ENCODE measurements around the gene ROR1. TPM values are rescaled to one million over a fixed set of nuclear protein-coding genes. Genes with fewer than 3 reads are reported as not detected.

Gene ROR1
- total RNA-seq, 1 experiment from 2014 or later: 33.8 TPM

GRCh38 chr1:63877021-63877767 is 103.4 kb downstream of the ROR1 start:
- no TSS peak for BruUV-seq (replicated peaks)
- no peak for TF ChIP-seq CTCF (IDR thresholded peaks at IDR 0.05; ENCODE audit: unreplicated experiment)
- H3K27ac Mint-ChIP-seq (ENCODE audit: unreplicated experiment): peak overlapping the region; percentile 68
- H3K27me3 Mint-ChIP-seq (ENCODE audit: unreplicated experiment): no peaks in the 10 kb centered on the region
- CTCF ChIA-PET: interaction anchor here (0.6 to 1.6 kb wide), 2 partner anchors 37 to 951 kb away, joined by 3 to 5 read pairs; no protein-coding TSS in a partner anchor
- peak overlapping the region; percentile 21 for H3K4me3 Mint-ChIP-seq (ENCODE audit: low read depth, unreplicated experiment)
- no peaks in the 10 kb centered on the region for H3K9me3 Mint-ChIP-seq (ENCODE audit: low read depth, unreplicated experiment)
- no peak for DNase-seq
- H3K4me1 Mint-ChIP-seq (ENCODE audit: low read depth, unreplicated experiment): peaks cover 84% of the 10 kb centered on the region
- H3K36me3 Mint-ChIP-seq (ENCODE audit: insufficient read depth, unreplicated experiment): peaks cover 5% of the 10 kb centered on the region
- intact Hi-C loops (cut with micrococcal nuclease; ENCODE audit: unreplicated experiment): loop anchor here (2.0 to 5.0 kb wide), 3 partner anchors 40 to 184 kb away; no protein-coding TSS in a partner anchor

GRCh38 chr1:63877816-63878215 is 104.0 kb downstream of the ROR1 start:
- peak overlapping the region; percentile 68 for H3K27ac Mint-ChIP-seq (ENCODE audit: unreplicated experiment)
- H3K27me3 Mint-ChIP-seq (ENCODE audit: unreplicated experiment): no peaks in the 10 kb centered on the region
- peak; percentile 67 for DNase-seq
- peaks cover 87% of the 10 kb centered on the region for H3K4me1 Mint-ChIP-seq (ENCODE audit: low read depth, unreplicated experiment)
- peaks cover 5% of the 10 kb centered on the region for H3K36me3 Mint-ChIP-seq (ENCODE audit: insufficient read depth, unreplicated experiment)
- no peak overlapping the region for H3K4me3 Mint-ChIP-seq (ENCODE audit: low read depth, unreplicated experiment)
- intact Hi-C loops (cut with micrococcal nuclease; ENCODE audit: unreplicated experiment): loop anchor here (2.0 to 5.0 kb wide), 3 partner anchors 39 to 185 kb away; no protein-coding TSS in a partner anchor
- no TSS peak for BruUV-seq (replicated peaks)
- no peak for TF ChIP-seq CTCF (IDR thresholded peaks at IDR 0.05; ENCODE audit: unreplicated experiment)
- CTCF ChIA-PET: interaction anchor here (0.6 to 1.6 kb wide), 2 partner anchors 37 to 950 kb away, joined by 3 to 5 read pairs; no protein-coding TSS in a partner anchor
- H3K9me3 Mint-ChIP-seq (ENCODE audit: low read depth, unreplicated experiment): no peaks in the 10 kb centered on the region

- no peaks in the 10 kb centered on the region for H3K9me3 Mint-ChIP-seq (ENCODE audit: low read depth, unreplicated experiment)
- H3K27ac Mint-ChIP-seq (ENCODE audit: unreplicated experiment): peak overlapping the region; percentile 68
- DNase-seq: no peak
- no TSS peak for BruUV-seq (replicated peaks)
- H3K27me3 Mint-ChIP-seq (ENCODE audit: unreplicated experiment): no peaks in the 10 kb centered on the region
- H3K4me1 Mint-ChIP-seq (ENCODE audit: low read depth, unreplicated experiment): peaks cover 87% of the 10 kb centered on the region
- CTCF ChIA-PET: interaction anchor here (0.7 to 1.0 kb wide), 2 partner anchors 14 to 187 kb away, joined by 3 to 4 read pairs; no protein-coding TSS in a partner anchor
- H3K4me3 Mint-ChIP-seq (ENCODE audit: low read depth, unreplicated experiment): no peak overlapping the region
- peaks cover 5% of the 10 kb centered on the region for H3K36me3 Mint-ChIP-seq (ENCODE audit: insufficient read depth, unreplicated experiment)
- intact Hi-C loops (cut with micrococcal nuclease; ENCODE audit: unreplicated experiment): loop anchor here (5.0 kb wide), 1 partner anchor 62 kb away; no protein-coding TSS in a partner anchor
- no peak for TF ChIP-seq CTCF (IDR thresholded peaks at IDR 0.05; ENCODE audit: unreplicated experiment)
Observed at GRCh38 chr1:63878932-63879331, 105.1 kb downstream of the ROR1 start.

- no peak for TF ChIP-seq CTCF (IDR thresholded peaks at IDR 0.05; ENCODE audit: unreplicated experiment)
- Mint-ChIP-seq H3K9me3 (ENCODE audit: low read depth, unreplicated experiment) (no peaks in the 10 kb centered on the region), H3K36me3 (ENCODE audit: insufficient read depth, unreplicated experiment) (peaks cover 5% of the 10 kb centered on the region), H3K4me3 (ENCODE audit: low read depth, unreplicated experiment) (no peak overlapping the region), H3K4me1 (ENCODE audit: low read depth, unreplicated experiment) (peaks cover 78% of the 10 kb centered on the region), H3K27me3 (ENCODE audit: unreplicated experiment) (no peaks in the 10 kb centered on the region), H3K27ac (ENCODE audit: unreplicated experiment) (no peak overlapping the region)
- BruUV-seq (replicated peaks): no TSS peak
- CTCF ChIA-PET: no interaction called here
- DNase-seq: no peak
- intact Hi-C loops (cut with micrococcal nuclease; ENCODE audit: unreplicated experiment): no loop called here
Observed at GRCh38 chr1:63880958-63881576, 107.2 kb downstream of the ROR1 start.

Measured in Calu3 (cell line).